ENCODE results near the gene NR6A1. TPM values are rescaled to one million over a fixed set of nuclear protein-coding genes. Genes with fewer than 3 reads are reported as not detected.

The NR6A1 gene
- total and polyA plus RNA-seq, 11 donors, result 0.65 to 5.7 (median 1.6) TPM

GRCh38 chr9:124699575-124699974 lies 71.5 kb downstream of the NR6A1 start:
- peaks cover 0 to 3% (median 0%) of the 10 kb centered on the region in 12 donors for H3K9me3 ChIP-seq
- ATAC-seq (no peak), DNase-seq (no peak)
- no peaks in the 10 kb centered on the region for H3K27me3 ChIP-seq
- no peak overlapping the region for H3K27ac ChIP-seq
- H3K4me3 ChIP-seq, result no peak overlapping the region
- TF ChIP-seq CTCF (IDR thresholded peaks at IDR 0.05), result no peak
- H3K36me3 ChIP-seq, result no peaks in the 10 kb centered on the region
- peaks cover 0 to 18% (median 9%) of the 10 kb centered on the region in 12 donors for H3K4me1 ChIP-seq
- intact Hi-C loops (cut with DNase I), result loop anchor here in 1 of 10 donors (5.0 kb wide), 1 partner anchor 82 kb away; no protein-coding TSS in a partner anchor
- WGBS, 4 donors, result 91 to 93% (median 93%) methylated on average over 5 of the region's 5 CpGs

GRCh38 chr9:124698265-124698664 lies 72.8 kb downstream of the NR6A1 start:
- Histone ChIP-seq H3K36me3 (no peaks in the 10 kb centered on the region), H3K4me3 (no peak overlapping the region), H3K9me3 (no peaks in the 10 kb centered on the region), H3K4me1 (peaks cover 0 to 18% (median 9%) of the 10 kb centered on the region in 12 donors), H3K27me3 (no peaks in the 10 kb centered on the region), H3K27ac (no peak overlapping the region)
- no peak for TF ChIP-seq POLR2A (IDR thresholded peaks at IDR 0.05)
- no peak for TF ChIP-seq CTCF (IDR thresholded peaks at IDR 0.05)
- no peak for DNase-seq
- peak in 1 of 4 donors; percentile 43 for ATAC-seq
- 35 to 41% (median 36%) methylated on average over 6 of the region's 6 CpGs for WGBS, 4 donors
- intact Hi-C loops (cut with DNase I), result loop anchor here in 1 of 10 donors (5.0 kb wide), 1 partner anchor 81 kb away; no protein-coding TSS in a partner anchor

- intact Hi-C loops (cut with DNase I), result loop anchor here in 1 of 10 donors (5.0 kb wide), 1 partner anchor 80 kb away; no protein-coding TSS in a partner anchor
- no peak for TF ChIP-seq CTCF (IDR thresholded peaks at IDR 0.05)
- no peak for TF ChIP-seq POLR2A (IDR thresholded peaks at IDR 0.05)
- Histone ChIP-seq H3K27ac (no peak overlapping the region), H3K9me3 (no peaks in the 10 kb centered on the region), H3K36me3 (no peaks in the 10 kb centered on the region), H3K27me3 (no peaks in the 10 kb centered on the region), H3K4me1 (peaks cover 0 to 18% (median 9%) of the 10 kb centered on the region in 12 donors), H3K4me3 (no peak overlapping the region)
- WGBS, 4 donors, result 53 to 54% (median 53%) methylated on average over 5 of the region's 5 CpGs
- ATAC-seq, result peak in 2 of 4 donors; percentile 53 to 68
- DNase-seq, result no peak
These were observed 73.5 kb downstream of the NR6A1 start for GRCh38 chr9:124697326-124698200.

GRCh38 chr9:124696101-124696500 lies 75.0 kb downstream of the NR6A1 start:
- TF ChIP-seq CTCF (IDR thresholded peaks at IDR 0.05) (no peak), POLR2A (IDR thresholded peaks at IDR 0.05) (no peak)
- H3K4me1 ChIP-seq, result peaks cover 0 to 18% (median 9%) of the 10 kb centered on the region in 12 donors
- H3K36me3 ChIP-seq, result no peaks in the 10 kb centered on the region
- H3K4me3 ChIP-seq, result no peak overlapping the region
- H3K9me3 ChIP-seq, result no peaks in the 10 kb centered on the region
- 76 to 91% (median 84%) methylated on average over 3 of the region's 3 CpGs for WGBS, 4 donors
- intact Hi-C loops (cut with DNase I), result loop anchor here in 1 of 10 donors (5.0 kb wide), 1 partner anchor 79 kb away; no protein-coding TSS in a partner anchor
- H3K27ac ChIP-seq, result no peak overlapping the region
- H3K27me3 ChIP-seq, result no peaks in the 10 kb centered on the region
- ATAC-seq (no peak), DNase-seq (no peak)
